ENCODE measurements around the gene CTNND2.

CTNND2 gene

DNA sequence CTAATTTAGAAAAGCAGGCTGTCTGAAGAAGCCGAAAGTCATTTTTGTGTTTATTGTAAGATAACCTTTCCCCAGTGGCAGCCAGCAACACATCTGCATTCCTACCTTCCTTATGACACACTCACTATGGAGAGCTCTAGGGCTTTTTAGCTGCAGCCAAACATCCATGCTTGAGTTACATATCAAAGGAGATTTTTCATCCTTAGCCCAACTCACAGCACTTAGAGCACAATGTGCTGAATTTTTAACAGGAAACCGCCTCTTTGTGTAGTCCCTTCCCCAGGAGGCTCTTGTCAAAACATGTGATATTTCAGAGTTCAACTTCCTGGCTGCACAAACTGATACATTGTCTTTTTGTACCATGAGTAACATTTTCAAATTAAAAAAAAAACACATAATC is 379.2 kb downstream of the CTNND2 start:
- H3K4me3 ChIP-seq (replicated peaks; ENCODE audit: low read depth, low read length), result no peak overlapping the region
- DNase-seq (ENCODE audit: low read depth), result no peak
- TF ChIP-seq, protein P1, sequence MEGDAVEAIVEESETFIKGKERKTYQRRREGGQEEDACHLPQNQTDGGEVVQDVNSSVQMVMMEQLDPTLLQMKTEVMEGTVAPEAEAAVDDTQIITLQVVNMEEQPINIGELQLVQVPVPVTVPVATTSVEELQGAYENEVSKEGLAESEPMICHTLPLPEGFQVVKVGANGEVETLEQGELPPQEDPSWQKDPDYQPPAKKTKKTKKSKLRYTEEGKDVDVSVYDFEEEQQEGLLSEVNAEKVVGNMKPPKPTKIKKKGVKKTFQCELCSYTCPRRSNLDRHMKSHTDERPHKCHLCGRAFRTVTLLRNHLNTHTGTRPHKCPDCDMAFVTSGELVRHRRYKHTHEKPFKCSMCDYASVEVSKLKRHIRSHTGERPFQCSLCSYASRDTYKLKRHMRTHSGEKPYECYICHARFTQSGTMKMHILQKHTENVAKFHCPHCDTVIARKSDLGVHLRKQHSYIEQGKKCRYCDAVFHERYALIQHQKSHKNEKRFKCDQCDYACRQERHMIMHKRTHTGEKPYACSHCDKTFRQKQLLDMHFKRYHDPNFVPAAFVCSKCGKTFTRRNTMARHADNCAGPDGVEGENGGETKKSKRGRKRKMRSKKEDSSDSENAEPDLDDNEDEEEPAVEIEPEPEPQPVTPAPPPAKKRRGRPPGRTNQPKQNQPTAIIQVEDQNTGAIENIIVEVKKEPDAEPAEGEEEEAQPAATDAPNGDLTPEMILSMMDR (IDR thresholded peaks at IDR 0.05; ENCODE audit: low read length, missing control alignments), result no peak

DNA sequence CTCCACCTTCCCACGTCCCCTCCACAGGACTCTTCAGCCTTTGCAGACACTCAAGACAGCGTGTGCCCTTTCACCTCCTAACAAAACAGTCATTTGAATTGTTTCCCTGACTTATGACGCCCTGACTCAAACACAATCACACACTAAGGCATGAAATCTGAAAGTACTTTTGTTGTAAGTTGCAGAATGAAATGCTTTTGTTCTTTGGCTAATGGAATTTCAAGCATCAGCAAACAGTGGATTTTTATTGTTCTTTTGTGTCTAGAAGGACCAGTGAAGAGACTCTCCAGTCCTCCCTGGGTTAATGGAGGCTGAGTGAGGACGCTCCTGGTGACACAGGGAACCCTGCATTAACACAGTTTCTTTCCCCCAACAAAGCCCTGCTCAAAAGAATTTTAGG is 380.1 kb downstream of the CTNND2 start:
- no peak for DNase-seq (ENCODE audit: low read depth)
- TF ChIP-seq, protein P1 (IDR thresholded peaks at IDR 0.05; ENCODE audit: low read length, missing control alignments), result no peak
- no peak overlapping the region for H3K4me3 ChIP-seq (replicated peaks; ENCODE audit: low read depth, low read length)

DNA sequence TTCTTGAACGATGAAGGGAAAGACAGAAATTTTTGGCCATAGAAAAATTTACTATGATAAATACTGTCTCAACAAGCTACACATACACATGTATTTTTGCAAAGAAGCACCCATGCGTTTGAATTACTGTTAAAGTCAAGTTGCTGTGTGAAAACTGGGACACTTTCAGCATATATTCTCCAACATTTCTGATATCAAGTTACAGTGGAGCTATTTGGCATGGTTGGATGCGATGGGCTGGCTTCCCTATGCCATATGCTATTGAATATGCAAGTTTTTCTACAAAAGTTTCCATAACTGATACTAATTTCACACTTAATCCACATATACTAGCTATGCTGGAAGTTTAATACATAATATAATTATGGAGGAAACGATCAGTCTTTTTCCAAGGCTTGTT is 381.4 kb downstream of the CTNND2 start:
- TF ChIP-seq, protein P1 (IDR thresholded peaks at IDR 0.05; ENCODE audit: low read length, missing control alignments), result no peak
- H3K4me3 ChIP-seq (replicated peaks; ENCODE audit: low read depth, low read length), result no peak overlapping the region
- no peak for DNase-seq (ENCODE audit: low read depth)

DNA sequence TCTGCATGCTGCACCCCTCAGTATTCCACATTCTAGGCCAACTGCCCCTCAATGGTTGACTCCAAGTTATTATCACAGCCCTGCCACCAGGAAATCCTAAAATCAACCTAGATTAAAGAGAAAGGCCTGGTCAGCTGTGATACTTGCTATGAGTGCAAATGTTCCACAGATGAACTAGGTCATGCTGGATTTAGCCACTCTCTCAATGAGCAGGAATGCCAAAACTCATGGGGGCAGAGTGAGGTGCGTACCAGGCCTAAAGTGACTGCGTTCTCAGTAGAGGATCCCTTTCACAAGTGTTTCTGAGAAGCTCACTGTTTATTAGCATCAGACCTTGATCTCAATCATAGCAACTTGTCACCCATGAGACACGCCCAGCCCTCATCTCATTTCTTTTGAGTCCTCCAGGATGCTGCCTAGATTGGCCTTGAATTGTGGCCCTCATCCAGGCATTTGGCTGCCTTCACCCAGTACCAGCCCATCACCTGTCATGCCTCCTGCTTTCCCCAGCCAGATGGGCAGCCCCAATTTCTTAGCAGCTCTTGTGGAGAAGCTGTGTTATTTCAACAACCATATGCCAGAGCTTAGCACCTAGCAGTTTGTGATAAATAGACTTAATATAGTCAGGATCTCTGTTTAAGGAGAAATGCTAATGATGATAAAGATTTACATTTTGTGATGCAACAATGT is 383.9 kb downstream of the CTNND2 start:
- no peak for DNase-seq (ENCODE audit: low read depth)
- H3K4me3 ChIP-seq (replicated peaks; ENCODE audit: low read depth, low read length), result no peak overlapping the region
- TF ChIP-seq, protein P1 (IDR thresholded peaks at IDR 0.05; ENCODE audit: low read length, missing control alignments), result no peak

DNA sequence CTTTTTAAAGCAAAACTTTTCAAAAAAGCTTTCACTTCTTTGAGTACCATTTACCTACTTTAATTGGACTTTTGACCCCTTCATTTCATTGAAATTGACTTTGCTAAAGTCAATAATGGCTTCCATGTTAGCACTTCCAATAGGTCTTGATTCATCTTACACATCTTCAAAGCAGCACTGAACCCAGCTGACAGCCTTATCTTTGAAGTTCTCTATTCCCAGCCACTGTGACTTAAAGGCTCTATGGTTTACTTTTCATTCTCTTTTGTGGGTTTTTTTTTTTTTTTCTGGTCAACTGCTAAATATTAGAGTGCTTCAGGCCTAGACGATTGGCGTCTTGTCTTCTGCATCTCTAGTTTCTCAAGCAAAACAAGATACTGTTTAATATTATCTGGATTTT is 385.0 kb downstream of the CTNND2 start:
- no peak overlapping the region for H3K4me3 ChIP-seq (replicated peaks; ENCODE audit: low read depth, low read length)
- no peak for DNase-seq (ENCODE audit: low read depth)
- TF ChIP-seq, protein P1 (IDR thresholded peaks at IDR 0.05; ENCODE audit: low read length, missing control alignments), result no peak

DNA sequence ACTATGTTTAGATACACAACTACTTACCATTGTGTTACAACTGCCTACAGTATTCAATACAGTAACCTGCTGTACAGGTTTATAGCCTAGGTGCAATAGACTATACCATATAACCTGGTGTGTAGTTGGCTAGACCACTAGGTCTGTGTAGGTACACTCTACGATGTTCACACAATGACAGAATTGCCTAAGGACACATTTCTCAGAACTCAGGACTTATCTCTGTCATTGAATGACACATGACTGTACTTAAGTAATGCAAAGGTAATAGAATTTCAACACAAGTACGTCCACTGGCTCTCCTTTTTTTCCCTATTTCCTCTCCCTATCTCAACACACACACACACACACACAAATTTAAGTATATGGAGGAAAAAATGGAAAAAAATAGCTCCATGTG is 385.6 kb downstream of the CTNND2 start:
- TF ChIP-seq, protein P1 (IDR thresholded peaks at IDR 0.05; ENCODE audit: low read length, missing control alignments), result no peak
- no peak overlapping the region for H3K4me3 ChIP-seq (replicated peaks; ENCODE audit: low read depth, low read length)
- no peak for DNase-seq (ENCODE audit: low read depth)
